ENCODE data around the gene RNASE11. TPM values are rescaled to one million over a fixed set of nuclear protein-coding genes. Genes with fewer than 3 reads are reported as not detected.

The RNASE11 gene
- total and polyA plus RNA-seq, 10 of the 15 experiments (the other 5 are each of a cell fraction or from before 2014, with no cell fraction given): not detected

GRCh38 chr14:20564501-20564997, 23.3 kb downstream of the RNASE11 start:
- 52% methylated on average over 2 of the region's 2 CpGs for WGBS (ENCODE audit: insufficient coverage, insufficient replicate concordance, low lambda C conversion rate, missing lambda C conversion rate)
- ATAC-seq: no peak

GRCh38 chr14:20563971-20564370, 23.8 kb downstream of the RNASE11 start:
- ATAC-seq: no peak
- ChIA-PET POLR2A (no interaction called here), CTCF (no interaction called here)
- TF ChIP-seq MEF2B (IDR thresholded peaks at IDR 0.05; ENCODE audit: partially characterized antibody, poor library complexity, severe bottlenecking) (no peak), MYC (IDR thresholded peaks at IDR 0.05; ENCODE audit: insufficient read depth, insufficient read length, insufficient replicate concordance, low read length, severe bottlenecking) (no peak), SUPT20H (IDR thresholded peaks at IDR 0.05; ENCODE audit: borderline replicate concordance, control insufficient read depth, low read depth, low read length) (no peak), EGR1 (IDR thresholded peaks at IDR 0.05; ENCODE audit: borderline replicate concordance in 1 of 2, low read depth in 2 of 2, low read length in 2 of 2) (no peak)
- TF ChIP-seq, protein P1, sequence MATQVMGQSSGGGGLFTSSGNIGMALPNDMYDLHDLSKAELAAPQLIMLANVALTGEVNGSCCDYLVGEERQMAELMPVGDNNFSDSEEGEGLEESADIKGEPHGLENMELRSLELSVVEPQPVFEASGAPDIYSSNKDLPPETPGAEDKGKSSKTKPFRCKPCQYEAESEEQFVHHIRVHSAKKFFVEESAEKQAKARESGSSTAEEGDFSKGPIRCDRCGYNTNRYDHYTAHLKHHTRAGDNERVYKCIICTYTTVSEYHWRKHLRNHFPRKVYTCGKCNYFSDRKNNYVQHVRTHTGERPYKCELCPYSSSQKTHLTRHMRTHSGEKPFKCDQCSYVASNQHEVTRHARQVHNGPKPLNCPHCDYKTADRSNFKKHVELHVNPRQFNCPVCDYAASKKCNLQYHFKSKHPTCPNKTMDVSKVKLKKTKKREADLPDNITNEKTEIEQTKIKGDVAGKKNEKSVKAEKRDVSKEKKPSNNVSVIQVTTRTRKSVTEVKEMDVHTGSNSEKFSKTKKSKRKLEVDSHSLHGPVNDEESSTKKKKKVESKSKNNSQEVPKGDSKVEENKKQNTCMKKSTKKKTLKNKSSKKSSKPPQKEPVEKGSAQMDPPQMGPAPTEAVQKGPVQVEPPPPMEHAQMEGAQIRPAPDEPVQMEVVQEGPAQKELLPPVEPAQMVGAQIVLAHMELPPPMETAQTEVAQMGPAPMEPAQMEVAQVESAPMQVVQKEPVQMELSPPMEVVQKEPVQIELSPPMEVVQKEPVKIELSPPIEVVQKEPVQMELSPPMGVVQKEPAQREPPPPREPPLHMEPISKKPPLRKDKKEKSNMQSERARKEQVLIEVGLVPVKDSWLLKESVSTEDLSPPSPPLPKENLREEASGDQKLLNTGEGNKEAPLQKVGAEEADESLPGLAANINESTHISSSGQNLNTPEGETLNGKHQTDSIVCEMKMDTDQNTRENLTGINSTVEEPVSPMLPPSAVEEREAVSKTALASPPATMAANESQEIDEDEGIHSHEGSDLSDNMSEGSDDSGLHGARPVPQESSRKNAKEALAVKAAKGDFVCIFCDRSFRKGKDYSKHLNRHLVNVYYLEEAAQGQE (IDR thresholded peaks at IDR 0.05; ENCODE audit: low read depth, low read length): no peak
- TF ChIP-seq, protein P2, sequence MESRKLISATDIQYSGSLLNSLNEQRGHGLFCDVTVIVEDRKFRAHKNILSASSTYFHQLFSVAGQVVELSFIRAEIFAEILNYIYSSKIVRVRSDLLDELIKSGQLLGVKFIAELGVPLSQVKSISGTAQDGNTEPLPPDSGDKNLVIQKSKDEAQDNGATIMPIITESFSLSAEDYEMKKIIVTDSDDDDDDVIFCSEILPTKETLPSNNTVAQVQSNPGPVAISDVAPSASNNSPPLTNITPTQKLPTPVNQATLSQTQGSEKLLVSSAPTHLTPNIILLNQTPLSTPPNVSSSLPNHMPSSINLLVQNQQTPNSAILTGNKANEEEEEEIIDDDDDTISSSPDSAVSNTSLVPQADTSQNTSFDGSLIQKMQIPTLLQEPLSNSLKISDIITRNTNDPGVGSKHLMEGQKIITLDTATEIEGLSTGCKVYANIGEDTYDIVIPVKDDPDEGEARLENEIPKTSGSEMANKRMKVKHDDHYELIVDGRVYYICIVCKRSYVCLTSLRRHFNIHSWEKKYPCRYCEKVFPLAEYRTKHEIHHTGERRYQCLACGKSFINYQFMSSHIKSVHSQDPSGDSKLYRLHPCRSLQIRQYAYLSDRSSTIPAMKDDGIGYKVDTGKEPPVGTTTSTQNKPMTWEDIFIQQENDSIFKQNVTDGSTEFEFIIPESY (IDR thresholded peaks at IDR 0.05): no peak

More at GRCh38 chr14:20564501-20564997, 23.3 kb downstream of the RNASE11 start:
- intact Hi-C loops (cut with micrococcal nuclease; ENCODE audit: unreplicated experiment): no loop called here
- DNase-seq (ENCODE audit: low read depth, low spot score) (no peak), FAIRE-seq (no peak)
- in situ Hi-C loops (cut with MboI): no loop called here
- Histone ChIP-seq H3K36me3 (ENCODE audit: control insufficient read depth in 2 of 2, insufficient read depth in 2 of 2, low read length in 1 of 2) (no peaks in the 10 kb centered on the region), H3K4me2 (ENCODE audit: control insufficient read depth, insufficient read depth) (no peak overlapping the region), H2AFZ (ENCODE audit: control insufficient read depth, low read depth, low read length) (no peak overlapping the region), H3K9me3 (replicated peaks; ENCODE audit: control insufficient read depth, insufficient read depth, low read length) (no peaks in the 10 kb centered on the region; the same call in 1 of the 3 replicates), H3K4me3 (no peak overlapping the region), H4K20me1 (ENCODE audit: control insufficient read depth, insufficient read depth) (no peaks in the 10 kb centered on the region), H3K4me1 (ENCODE audit: control insufficient read depth, insufficient read depth, low read length) (no peaks in the 10 kb centered on the region), H3K27me3 (replicated peaks in 1 of 2; ENCODE audit: control insufficient read depth in 2 of 2, insufficient read depth in 2 of 2, low read length in 1 of 2) (no peaks in the 10 kb centered on the region), H3K27ac (ENCODE audit: control insufficient read depth, insufficient read depth) (no peak overlapping the region), H3K79me2 (ENCODE audit: control insufficient read depth, insufficient read depth, low read length) (no peaks in the 10 kb centered on the region), H3K9ac (ENCODE audit: control insufficient read depth, insufficient read depth, low read length) (no peak overlapping the region)
- ChIA-PET POLR2A (no interaction called here), RAD21 (ENCODE audit: unreplicated experiment) (no interaction called here), CTCF (interaction anchor here (0.7 kb wide), 1 partner anchor 16 kb away, joined by 3 read pairs; no protein-coding TSS in a partner anchor), SMC1A (ENCODE audit: uncharacterized antibody, unreplicated experiment) (no interaction called here)
- TF ChIP-seq ZZZ3 (IDR thresholded peaks at IDR 0.05; ENCODE audit: control insufficient read depth, insufficient read length, low read depth) (no peak), CBFB (IDR thresholded peaks at IDR 0.05; ENCODE audit: low read depth) (no peak), SIX5 (IDR thresholded peaks at IDR 0.05; ENCODE audit: low read depth, low read length, severe bottlenecking) (no peak), KAT2A (conservative IDR thresholded peaks at IDR 0.05; ENCODE audit: control insufficient read depth, low read depth, low read length) (no peak), MYB (IDR thresholded peaks at IDR 0.05; ENCODE audit: borderline replicate concordance, low read depth, low read length) (no peak), TCF12 (IDR thresholded peaks at IDR 0.05; ENCODE audit: low read depth, low read length) (no peak), ZNF622 (IDR thresholded peaks at IDR 0.05) (no peak), ZNF274 (IDR thresholded peaks at IDR 0.05; ENCODE audit: insufficient read depth, insufficient read length) (no peak), ASH2L (IDR thresholded peaks at IDR 0.05; ENCODE audit: borderline replicate concordance, low read depth) (no peak), NRF1 (conservative IDR thresholded peaks at IDR 0.05; ENCODE audit: low read depth, low read length) (no peak), SMC3 (IDR thresholded peaks at IDR 0.05; ENCODE audit: borderline replicate concordance, low read length) (no peak), SRF (IDR thresholded peaks at IDR 0.05; ENCODE audit: low read depth in 2 of 2, low read length in 2 of 2) (no peak), MYC (IDR thresholded peaks at IDR 0.05; ENCODE audit: insufficient read depth, insufficient read length, insufficient replicate concordance, low read length, severe bottlenecking) (no peak), DPF2 (IDR thresholded peaks at IDR 0.05) (no peak)
- no TSS peak for BruUV-seq (replicated peaks)

More at GRCh38 chr14:20563971-20564370, 23.8 kb downstream of the RNASE11 start:
- in situ Hi-C loops (cut with MboI): no loop called here
- FAIRE-seq (no peak), DNase-seq (ENCODE audit: low read depth, low spot score) (no peak)
- H2AFZ ChIP-seq (ENCODE audit: control insufficient read depth, low read depth, low read length): no peak overlapping the region
- no peaks in the 10 kb centered on the region for H4K20me1 ChIP-seq (ENCODE audit: control insufficient read depth, insufficient read depth)
- H3K9ac ChIP-seq (ENCODE audit: control insufficient read depth, insufficient read depth, low read length): no peak overlapping the region
- no TSS peak for BruUV-seq (replicated peaks)
- no peak overlapping the region for H3K27ac ChIP-seq (ENCODE audit: control insufficient read depth, insufficient read depth)
- no peaks in the 10 kb centered on the region for H3K4me1 ChIP-seq (ENCODE audit: control insufficient read depth, insufficient read depth, low read length)
- no peaks in the 10 kb centered on the region for H3K36me3 ChIP-seq (ENCODE audit: control insufficient read depth in 2 of 2, insufficient read depth in 2 of 2, low read length in 1 of 2)
- ChIA-PET RAD21 (ENCODE audit: unreplicated experiment) (no interaction called here), SMC1A (ENCODE audit: uncharacterized antibody, unreplicated experiment) (no interaction called here)
- no peak overlapping the region for H3K4me2 ChIP-seq (ENCODE audit: control insufficient read depth, insufficient read depth)
- no peaks in the 10 kb centered on the region for H3K79me2 ChIP-seq (ENCODE audit: control insufficient read depth, insufficient read depth, low read length)
- no peak overlapping the region for H3K4me3 ChIP-seq
- 25% methylated on average over 1 of the region's 1 CpG for WGBS (ENCODE audit: insufficient coverage, insufficient replicate concordance, low lambda C conversion rate, missing lambda C conversion rate)
- H3K9me3 ChIP-seq (replicated peaks; ENCODE audit: control insufficient read depth, insufficient read depth, low read length): no peaks in the 10 kb centered on the region; the same call in 1 of the 3 replicates
- H3K27me3 ChIP-seq (replicated peaks in 1 of 2; ENCODE audit: control insufficient read depth in 2 of 2, insufficient read depth in 2 of 2, low read length in 1 of 2): no peaks in the 10 kb centered on the region
- intact Hi-C loops (cut with micrococcal nuclease; ENCODE audit: unreplicated experiment): no loop called here
